Caki2 (cell line): Measurements from ENCODE around the gene SPOP. TPM values are rescaled to one million over a fixed set of nuclear protein-coding genes. Genes with fewer than 3 reads are reported as not detected.
"Not testable (repeated sequence)": the region's sequence is repeated elsewhere in the genome, so short reads cannot be mapped to it uniquely, and the experiment has no call there.

Source experiments
- DNase-seq: peaks from one replicate; pipeline ENCODE4 v3.0.0-alpha.2; 2015; ENCODE audit warnings: low read depth
- in situ Hi-C: cut with HindIII; loops from 2 replicates; pipeline ENCODE4 v1.10.0; 2016; ENCODE audit warnings: low sequenced_read_pairs, low pct_unique_long_range_greater_than_20kb, mixed read lengths
- total RNA-seq: library from RNA; depleted of rRNA; stranded (reverse); fragments of >200 nt; shearing (Covaris generic); gene quantifications from 2 replicates; pipeline ENCODE4 v1.2.3, GENCODE V29; 2014; ENCODE audit warnings: low replicate concordance

SPOP gene
- total RNA-seq, 1 experiment from 2014 or later, result 68.6 TPM

- DNase-seq, in situ Hi-C loops: not testable (repeated sequence)
Observed at GRCh38 chr17:49673679-49674078, 4.2 kb downstream of the SPOP start.

DNA sequence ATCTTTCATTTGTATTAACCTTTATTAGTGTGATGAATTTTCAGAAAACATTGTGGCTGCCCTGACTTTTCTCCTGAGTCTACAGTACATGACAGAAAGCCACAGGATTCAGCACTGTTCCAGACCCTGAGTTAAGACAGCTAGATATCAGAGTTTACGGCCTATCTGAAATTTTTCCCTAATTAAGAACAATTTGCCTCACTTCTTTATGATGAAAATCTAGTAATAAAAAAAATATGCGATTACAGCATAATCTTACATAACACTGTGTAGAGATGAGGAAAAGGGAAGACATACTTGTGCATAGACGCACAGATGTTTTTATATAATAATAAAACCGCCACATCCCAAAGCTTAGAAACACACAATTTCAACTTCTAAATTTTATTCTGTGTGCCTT, 7.3 kb downstream of the SPOP start:
- DNase-seq, result no peak
- in situ Hi-C loops, result no loop called here

DNA sequence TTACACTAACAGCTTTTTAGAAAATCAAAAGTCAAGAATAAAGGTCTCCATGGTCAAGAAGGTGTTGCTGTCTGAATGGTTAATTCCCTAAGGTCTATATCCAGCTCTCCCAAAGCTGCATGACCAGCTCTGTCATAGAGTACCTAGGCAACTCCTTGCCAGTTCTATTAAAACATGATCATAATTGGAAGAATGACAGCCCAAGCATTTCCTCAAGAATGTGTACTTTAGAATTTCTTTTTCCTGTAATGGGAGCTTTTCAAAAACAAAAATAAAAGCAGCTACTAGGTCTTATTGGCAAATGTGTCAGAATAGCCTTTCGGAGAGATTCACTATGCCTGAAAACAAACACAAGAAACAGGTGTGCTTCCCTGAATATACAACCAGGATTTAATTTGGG, 7.9 kb downstream of the SPOP start:
- no peak for DNase-seq
- in situ Hi-C loops, result no loop called here

DNA sequence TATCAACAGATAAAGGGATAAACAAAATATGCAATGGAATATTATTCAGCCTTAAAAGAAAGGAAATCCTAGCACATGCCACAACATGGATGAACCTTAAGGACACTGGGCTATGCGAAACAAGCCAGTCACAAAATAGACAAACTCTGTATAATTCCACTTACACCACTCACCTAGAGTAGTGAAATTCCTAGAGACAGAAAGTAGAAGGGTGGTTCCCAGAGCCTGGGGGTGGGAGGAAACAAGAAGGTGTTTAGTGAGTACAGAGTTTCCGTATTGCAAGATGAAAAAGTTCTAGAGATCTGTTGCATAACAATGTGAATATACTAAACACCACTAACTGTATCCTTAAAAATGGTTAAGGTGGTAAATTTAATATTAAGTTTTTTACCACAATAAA, 10.0 kb downstream of the SPOP start:
- no peak for DNase-seq
- in situ Hi-C loops, result no loop called here

- DNase-seq, result no peak
Observed at GRCh38 chr17:49664706-49665211, 13.1 kb downstream of the SPOP start.

DNA sequence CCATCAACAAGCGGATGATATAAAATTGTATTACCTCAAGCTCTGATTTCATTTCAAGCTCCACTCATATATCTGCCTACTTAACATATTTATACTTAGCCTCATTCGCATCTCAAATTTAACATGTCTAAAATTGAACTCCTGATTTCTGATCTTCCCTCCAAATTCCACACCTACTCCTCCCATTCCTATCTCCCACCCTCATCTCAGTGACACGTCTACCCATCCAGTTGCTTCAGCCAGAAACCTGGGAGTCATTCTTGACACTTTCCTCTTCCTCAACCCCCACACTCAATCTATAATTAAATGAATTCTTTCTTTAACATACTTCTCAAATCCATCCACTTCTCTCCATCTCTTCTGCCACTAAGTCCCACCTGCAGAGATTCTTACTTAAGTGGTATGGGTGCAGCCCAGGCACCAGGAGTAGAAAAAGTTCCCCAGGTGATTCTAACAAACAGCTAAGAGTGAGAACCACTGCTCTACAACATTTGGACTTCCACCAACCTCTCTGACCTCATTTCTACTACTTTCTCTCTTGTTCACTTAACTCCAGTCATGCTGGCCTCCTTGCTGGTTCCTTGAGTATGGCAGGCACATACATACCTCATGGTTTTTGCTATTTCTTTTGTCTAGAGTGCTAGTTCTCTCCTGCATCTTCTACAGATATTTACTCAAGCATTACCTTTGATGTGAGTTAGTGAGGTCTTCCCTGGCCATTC, 18.1 kb downstream of the SPOP start:
- in situ Hi-C loops, result no loop called here
- DNase-seq, result no peak

More at GRCh38 chr17:49664706-49665211, 13.1 kb downstream of the SPOP start:
- in situ Hi-C loops, result no loop called here

DNA sequence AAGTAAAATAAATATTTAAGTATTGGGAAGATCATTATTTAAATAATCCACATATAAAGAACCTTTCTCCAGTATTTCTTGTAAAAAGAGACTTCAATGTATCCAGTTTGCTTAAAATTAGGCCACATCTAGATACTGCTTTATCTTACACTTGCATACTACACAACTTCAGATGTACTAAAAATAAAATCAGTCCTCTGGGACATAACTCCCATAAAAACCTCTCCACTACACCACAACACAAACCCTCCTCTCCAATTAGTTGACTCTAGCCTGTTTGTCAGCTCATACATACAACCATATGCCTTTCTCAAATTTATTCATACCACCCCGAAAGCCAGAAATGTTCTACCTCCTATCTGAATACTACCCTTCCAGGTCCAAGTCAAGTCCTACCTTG, 21.6 kb downstream of the SPOP start:
- no peak for DNase-seq
- in situ Hi-C loops, result no loop called here

- in situ Hi-C loops, result no loop called here
- no peak for DNase-seq
Observed at GRCh38 chr17:49647256-49647585, 30.7 kb downstream of the SPOP start.

DNA sequence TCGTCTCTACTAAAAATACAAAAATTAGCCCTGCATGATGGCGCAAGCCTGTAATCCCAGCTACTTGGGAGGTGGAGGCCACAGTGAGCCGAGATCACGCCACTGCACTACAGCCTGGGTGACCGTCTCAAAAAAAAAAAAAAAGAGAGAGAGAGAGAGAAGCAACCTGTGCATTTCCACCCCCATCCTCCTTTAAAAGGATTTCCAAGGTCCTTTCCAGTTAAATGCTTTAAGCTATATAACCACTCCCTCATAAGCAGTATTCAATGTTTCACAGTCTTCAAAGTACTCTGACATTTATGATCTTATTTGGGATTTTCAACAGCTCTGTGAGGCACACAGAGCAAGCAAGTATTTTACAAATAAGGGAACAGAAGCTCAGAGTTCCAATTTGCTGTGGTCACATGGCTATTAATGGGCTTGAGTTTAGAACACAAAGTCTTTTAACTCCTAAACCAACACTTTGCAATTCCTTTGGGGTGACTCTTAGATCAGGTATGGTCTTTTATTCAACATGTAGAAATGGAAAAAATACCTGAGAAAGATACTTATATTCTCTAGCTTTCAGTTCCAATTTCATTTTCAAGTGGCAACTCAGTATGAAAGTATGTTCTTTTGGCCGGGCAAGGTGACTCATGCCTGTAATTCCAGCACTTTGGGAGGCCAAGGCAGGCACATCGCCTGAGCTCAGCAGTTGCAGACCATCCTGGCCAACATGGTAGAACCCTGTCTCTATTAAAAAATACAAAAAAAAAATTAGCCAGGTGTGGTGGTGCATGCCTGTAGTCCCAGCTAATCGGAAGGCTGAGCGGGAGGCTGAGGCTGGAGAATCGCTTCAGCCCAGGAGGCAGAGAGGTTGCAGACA, 31.3 kb downstream of the SPOP start:
- DNase-seq, result peak; percentile 54
- in situ Hi-C loops, result no loop called here

- in situ Hi-C loops, DNase-seq: not testable (repeated sequence)
Observed at GRCh38 chr17:49646056-49646390, 31.9 kb downstream of the SPOP start.

- in situ Hi-C loops, result no loop called here
Observed at GRCh38 chr17:49645654-49646053, 32.2 kb downstream of the SPOP start.

DNA sequence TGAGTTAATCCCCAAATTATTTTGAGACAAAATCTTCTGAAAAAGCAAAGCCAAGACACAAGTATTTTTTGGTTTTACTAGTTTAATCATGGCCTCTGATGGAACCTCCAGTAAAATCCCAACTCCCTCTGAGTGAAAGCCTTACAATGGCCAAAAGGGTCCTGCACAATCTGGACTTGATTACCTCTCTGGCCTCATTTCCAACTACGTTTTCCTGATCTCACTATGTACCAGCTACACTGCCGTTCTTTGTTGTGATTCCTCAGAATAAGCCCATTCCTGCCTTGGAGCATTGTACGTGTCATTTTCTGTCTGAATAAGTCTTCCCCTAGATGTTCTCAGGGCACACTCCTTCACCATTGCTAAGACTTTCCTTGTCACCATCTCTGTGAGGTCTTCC, 37.3 kb downstream of the SPOP start:
- in situ Hi-C loops, result no loop called here
- DNase-seq, result no peak

More at GRCh38 chr17:49645654-49646053, 32.2 kb downstream of the SPOP start:
- no peak for DNase-seq

DNA sequence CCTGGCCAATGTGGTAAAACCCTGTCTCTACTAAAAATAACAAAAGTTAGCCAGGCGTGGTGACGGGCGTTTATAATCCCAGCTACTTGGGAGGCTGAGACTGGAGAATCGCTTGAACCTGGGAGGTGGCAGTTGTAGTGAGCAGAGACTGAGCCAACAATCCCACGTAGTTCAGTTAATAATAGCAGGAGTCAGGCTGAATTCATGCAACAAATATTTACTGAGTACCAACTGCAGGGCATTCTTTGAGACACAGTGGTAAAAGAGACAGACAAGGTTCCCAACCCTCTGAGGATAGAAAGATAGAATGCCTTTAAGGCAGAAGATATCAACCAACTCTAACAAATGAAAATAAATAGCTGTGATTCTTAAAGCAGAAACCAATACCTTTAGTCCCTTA, 39.1 kb downstream of the SPOP start:
- in situ Hi-C loops, result no loop called here
- peak; percentile 38 for DNase-seq

- no peak for DNase-seq
- in situ Hi-C loops, result no loop called here
Observed at GRCh38 chr17:49637739-49638138, 40.2 kb downstream of the SPOP start.

GRCh38 chr17:49637050-49637449, 40.8 kb downstream of the SPOP start:
- DNase-seq, result peak; percentile 59
- in situ Hi-C loops, result no loop called here

- in situ Hi-C loops, result no loop called here
- no peak for DNase-seq
Observed at GRCh38 chr17:49635121-49635520, 42.8 kb downstream of the SPOP start.

GRCh38 chr17:49634485-49634860, 43.4 kb downstream of the SPOP start:
- DNase-seq, result no peak
- in situ Hi-C loops, result no loop called here

DNA sequence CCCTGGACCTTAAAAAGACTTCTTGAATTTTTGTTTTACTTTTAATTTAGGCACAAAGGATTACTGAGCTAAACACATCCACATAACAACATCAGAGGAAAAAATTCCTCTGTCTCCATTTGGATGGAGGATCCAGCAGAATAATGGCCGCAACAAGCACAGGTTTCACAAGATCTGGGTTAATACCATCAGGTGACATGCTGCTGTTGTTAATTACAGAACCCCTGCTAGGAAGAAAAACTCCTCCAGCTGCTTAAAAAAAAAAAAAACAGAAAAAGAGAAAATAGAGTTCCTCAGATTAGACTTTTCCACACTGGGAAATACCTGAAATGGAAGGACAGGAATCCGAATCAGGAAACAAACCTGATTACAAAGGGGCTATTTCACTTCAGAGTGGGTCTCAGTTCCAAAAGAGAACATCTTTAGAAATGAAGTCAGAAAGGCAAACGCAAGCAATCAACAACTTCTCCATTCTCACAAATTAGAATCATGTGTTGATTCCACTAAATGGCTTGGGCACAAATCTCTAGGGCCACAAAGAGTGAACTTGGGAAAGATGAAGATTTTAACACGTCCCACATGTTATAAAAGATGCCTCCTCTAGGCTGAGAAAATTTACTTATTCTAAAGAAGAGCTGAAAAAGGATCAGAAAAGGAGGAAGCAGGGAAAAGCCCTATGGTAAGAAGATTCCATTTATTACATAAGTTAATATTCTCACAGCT, 44.0 kb downstream of the SPOP start:
- DNase-seq, result no peak
- in situ Hi-C loops, result no loop called here

- DNase-seq, result no peak
- in situ Hi-C loops, result no loop called here
Observed at GRCh38 chr17:49633250-49633649, 44.6 kb downstream of the SPOP start.
